H1 (cell line): Measurements from ENCODE around the gene RPS6KB2.

ENCODE experiments used
- CTCF ChIP-seq, 3 experiments: IDR thresholded peaks; 1 replicate in 2 of 3; 2 replicates in 1 of 3; pipeline versions ENCODE4 v1.5.1 to v1.6.1; 2011; ENCODE audit warnings: low read length in 3 of 3, mild to moderate bottlenecking in 3 of 3, inconsistent platforms in 2 of 3, low read depth in 1 of 3, moderate library complexity in 1 of 3; ENCODE audit not compliant: insufficient read depth in 1 of 3; ENCODE audit errors: control extremely low read depth in 1 of 3
- EGR1 ChIP-seq: IDR thresholded peaks from 2 replicates; pipeline ENCODE4 v1.6.1; 2011; ENCODE audit warnings: low read depth, low read length, borderline replicate concordance
- EP300 ChIP-seq, 2 experiments: IDR thresholded peaks; 1 replicate in 1 of 2; 2 replicates in 1 of 2; pipeline ENCODE4 v1.6.1; 2011 to 2012; ENCODE audit warnings: low read depth in 2 of 2, low read length in 2 of 2, mild to moderate bottlenecking in 2 of 2, borderline replicate concordance in 1 of 2, inconsistent platforms in 1 of 2, moderate library complexity in 1 of 2
- EZH2 ChIP-seq: fragments of 200-600 bp; sonication (generic); IDR thresholded peaks from 2 replicates; pipeline ENCODE4 v1.7.1; 2012; ENCODE audit warnings: low read depth, mild to moderate bottlenecking, moderate library complexity, low read length, inconsistent platforms; ENCODE audit not compliant: severe bottlenecking
- GABPA ChIP-seq: IDR thresholded peaks from 2 replicates; pipeline ENCODE4 v1.6.1; 2011; ENCODE audit warnings: mild to moderate bottlenecking, low read length, moderate library complexity, borderline replicate concordance; ENCODE audit not compliant: insufficient read depth
- POLR2A ChIP-seq, 2 experiments: IDR thresholded peaks; 1 replicate in 1 of 2; 2 replicates in 1 of 2; pipeline ENCODE4 v1.6.1; 2011; ENCODE audit warnings: low read depth in 2 of 2, low read length in 2 of 2, mild to moderate bottlenecking in 2 of 2; ENCODE audit errors: control extremely low read depth in 1 of 2
- RFX5 ChIP-seq: IDR thresholded peaks from 2 replicates; pipeline ENCODE4 v1.6.1; 2011; ENCODE audit warnings: low read depth, low read length, improper control_type of control experiment, borderline replicate concordance
- RXRA ChIP-seq: IDR thresholded peaks from 2 replicates; pipeline ENCODE4 v1.6.1; 2011; ENCODE audit warnings: low read depth, mild to moderate bottlenecking, low read length, moderate library complexity; ENCODE audit not compliant: insufficient read depth
- SIN3A ChIP-seq, 2 experiments: IDR thresholded peaks in 1 of 2; conservative IDR thresholded peaks in 1 of 2; 2 replicates each; pipeline ENCODE4 v1.6.1; 2011 to 2012; ENCODE audit warnings: low read length in 2 of 2, improper control_type of control experiment in 1 of 2, low read depth in 1 of 2, mild to moderate bottlenecking in 1 of 2

GRCh38 chr11:67438158-67438902, 10.0 kb downstream of the RPS6KB2 start:
- TF ChIP-seq CTCF (IDR thresholded peaks at IDR 0.05; ENCODE audit: control extremely low read depth in 1 of 3, insufficient read depth in 1 of 3, low read depth in 1 of 3, low read length in 3 of 3) (no peak), POLR2A (IDR thresholded peaks at IDR 0.05; ENCODE audit: control extremely low read depth in 1 of 2, low read depth in 2 of 2, low read length in 2 of 2) (no peak), EP300 (IDR thresholded peaks at IDR 0.05; ENCODE audit: borderline replicate concordance in 1 of 2, low read depth in 2 of 2, low read length in 2 of 2) (no peak), SIN3A (conservative IDR thresholded peaks at IDR 0.05 in 1 of 2, IDR thresholded peaks at IDR 0.05 in 1 of 2; ENCODE audit: low read depth in 1 of 2, low read length in 2 of 2) (no peak), RFX5 (no peak), GABPA (no peak), RXRA (no peak), EZH2 (no peak), EGR1 (no peak)
